D721Med (cell line): ENCODE measurements around the gene ST3GAL3.
A peak's percentile ranks its signal among the peaks of the same experiment; 100 is the strongest.

Experiments
- DNase-seq: peaks from one replicate; pipeline ENCODE4 v3.0.0; 2011; ENCODE audit warnings: low spot score; ENCODE audit not compliant: insufficient read length
- FAIRE-seq: peaks from 2 replicates; lab custom pipeline; 2011; peaks lifted over from hg19 to GRCh38; lab: Jason Lieb, UNC
- TF ChIP-seq, protein P1 (sequence below): IDR thresholded peaks from 2 replicates; pipeline ENCODE4 v1.5.1; 2012; ENCODE audit warnings: mild to moderate bottlenecking, control low read depth; ENCODE audit not compliant: insufficient read depth; ENCODE audit errors: missing control alignments

Gene ST3GAL3

DNA sequence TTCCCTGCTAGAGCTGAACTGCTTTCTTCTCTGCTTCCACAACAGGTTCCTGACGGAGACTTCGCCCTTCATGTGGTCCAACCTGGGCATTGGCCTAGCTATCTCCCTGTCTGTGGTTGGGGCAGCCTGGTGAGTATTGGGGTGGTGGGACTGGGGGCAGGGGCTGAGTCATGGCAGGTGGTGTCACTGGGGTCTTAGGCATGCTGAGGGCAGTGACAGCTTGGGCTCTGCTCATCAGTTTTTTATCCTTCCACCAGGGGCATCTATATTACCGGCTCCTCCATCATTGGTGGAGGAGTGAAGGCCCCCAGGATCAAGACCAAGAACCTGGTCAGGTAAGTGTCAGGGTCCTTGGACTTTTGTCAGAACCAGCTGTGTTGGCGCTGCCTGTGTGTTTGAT lies 268.7 kb downstream of the ST3GAL3 start:
- TF ChIP-seq, protein P1, sequence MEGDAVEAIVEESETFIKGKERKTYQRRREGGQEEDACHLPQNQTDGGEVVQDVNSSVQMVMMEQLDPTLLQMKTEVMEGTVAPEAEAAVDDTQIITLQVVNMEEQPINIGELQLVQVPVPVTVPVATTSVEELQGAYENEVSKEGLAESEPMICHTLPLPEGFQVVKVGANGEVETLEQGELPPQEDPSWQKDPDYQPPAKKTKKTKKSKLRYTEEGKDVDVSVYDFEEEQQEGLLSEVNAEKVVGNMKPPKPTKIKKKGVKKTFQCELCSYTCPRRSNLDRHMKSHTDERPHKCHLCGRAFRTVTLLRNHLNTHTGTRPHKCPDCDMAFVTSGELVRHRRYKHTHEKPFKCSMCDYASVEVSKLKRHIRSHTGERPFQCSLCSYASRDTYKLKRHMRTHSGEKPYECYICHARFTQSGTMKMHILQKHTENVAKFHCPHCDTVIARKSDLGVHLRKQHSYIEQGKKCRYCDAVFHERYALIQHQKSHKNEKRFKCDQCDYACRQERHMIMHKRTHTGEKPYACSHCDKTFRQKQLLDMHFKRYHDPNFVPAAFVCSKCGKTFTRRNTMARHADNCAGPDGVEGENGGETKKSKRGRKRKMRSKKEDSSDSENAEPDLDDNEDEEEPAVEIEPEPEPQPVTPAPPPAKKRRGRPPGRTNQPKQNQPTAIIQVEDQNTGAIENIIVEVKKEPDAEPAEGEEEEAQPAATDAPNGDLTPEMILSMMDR = no peak
- DNase-seq = no peak
- FAIRE-seq = no peak

DNA sequence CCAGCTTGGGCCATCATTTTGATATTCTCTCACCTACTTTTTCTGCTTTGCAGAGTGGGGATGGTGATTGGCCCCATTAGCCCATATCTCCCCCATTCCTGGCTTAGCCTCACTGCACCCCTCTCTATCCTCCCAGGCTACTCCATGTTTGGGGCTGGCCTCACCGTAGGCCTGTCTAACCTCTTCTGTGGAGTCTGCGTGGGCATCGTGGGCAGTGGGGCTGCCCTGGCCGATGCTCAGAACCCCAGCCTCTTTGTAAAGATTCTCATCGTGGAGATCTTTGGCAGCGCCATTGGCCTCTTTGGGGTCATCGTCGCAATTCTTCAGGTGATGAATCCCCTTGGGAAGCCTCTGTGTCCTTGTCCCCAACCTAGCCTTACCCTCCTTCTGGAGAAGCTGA lies 269.6 kb downstream of the ST3GAL3 start:
- no peak for FAIRE-seq
- TF ChIP-seq, protein P1 = no peak
- no peak for DNase-seq

DNA sequence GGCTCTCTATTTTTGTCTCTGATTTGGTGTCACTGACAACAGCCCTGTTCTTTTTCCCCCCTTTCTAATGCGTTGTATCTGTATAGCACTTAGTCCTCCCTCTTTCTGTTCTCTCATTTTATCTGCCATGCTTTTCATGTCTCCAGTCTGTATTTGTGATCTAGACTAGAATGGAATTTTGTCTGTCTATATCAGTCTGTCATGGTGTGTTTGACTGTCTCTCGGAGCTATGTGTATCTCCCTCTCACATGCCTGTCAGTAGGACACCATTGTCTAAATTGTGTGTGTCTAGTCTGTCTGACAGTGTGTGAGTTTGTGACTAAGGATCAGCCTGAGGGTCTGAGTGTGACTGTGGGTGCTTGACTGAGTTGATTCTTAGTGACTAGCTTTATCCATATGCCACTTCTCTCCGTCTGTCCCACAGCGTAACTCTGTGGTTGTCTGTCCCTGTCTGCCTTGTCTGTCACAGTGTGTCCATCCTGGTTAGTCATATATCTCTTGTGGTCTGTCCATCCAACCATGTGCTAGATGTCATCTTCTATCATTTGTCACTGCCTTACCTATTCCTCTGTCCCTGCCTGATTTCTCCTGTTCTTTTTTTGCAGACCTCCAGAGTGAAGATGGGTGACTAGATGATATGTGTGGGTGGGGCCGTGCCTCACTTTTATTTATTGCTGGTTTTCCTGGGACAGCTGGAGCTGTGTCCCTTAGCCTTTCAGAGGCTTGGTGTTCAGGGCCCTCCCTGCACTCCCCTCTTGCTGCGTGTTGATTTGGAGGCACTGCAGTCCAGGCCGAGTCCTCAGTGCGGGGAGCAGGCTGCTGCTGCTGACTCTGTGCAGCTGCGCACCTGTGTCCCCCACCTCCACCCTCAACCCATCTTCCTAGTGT lies 270.3 kb downstream of the ST3GAL3 start:
- FAIRE-seq = no peak
- DNase-seq = no peak
- TF ChIP-seq, protein P1 = no peak

DNA sequence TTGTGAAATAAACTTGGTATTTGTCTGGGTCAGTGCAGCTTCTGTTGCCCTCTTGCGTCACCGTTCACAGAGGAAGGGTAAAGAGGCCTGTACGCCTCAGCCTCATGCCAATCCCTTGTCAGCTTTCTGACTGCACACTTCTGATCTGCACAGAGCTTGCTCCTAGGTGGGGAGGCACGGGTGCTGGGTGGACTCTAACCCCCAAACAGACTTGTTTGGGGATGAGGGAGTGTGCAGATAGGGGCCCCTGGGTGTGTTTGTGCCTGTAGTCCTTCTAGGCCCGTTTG lies 270.9 kb downstream of the ST3GAL3 start:
- FAIRE-seq (no peak), DNase-seq (no peak)
- TF ChIP-seq, protein P1 = no peak

GRCh38 chr1:43978551-43979260 lies 271.4 kb downstream of the ST3GAL3 start, which contains the start of gene B4GALT2:
B4GALT2 (plus strand) TSS chr1:43979210; CDS start chr1:43981161, 1,951 bp downstream.
- DNase-seq = peak; percentile 97
- TF ChIP-seq, protein P1 = no peak
- no peak for FAIRE-seq

- FAIRE-seq = no peak
- TF ChIP-seq, protein P1 = no peak
- DNase-seq = no peak
Observed at GRCh38 chr1:43979261-43979527, 271.9 kb downstream of the ST3GAL3 start.

GRCh38 chr1:43979528-43980254 lies 272.4 kb downstream of the ST3GAL3 start:
- no peak for FAIRE-seq
- TF ChIP-seq, protein P1 = no peak
- DNase-seq = peak; percentile 48
